ENCODE measurements around the gene CRB3.
"Not testable (repeated sequence)": the region's sequence is repeated elsewhere in the genome, so short reads cannot be mapped to it uniquely, and the experiment has no call there.

The CRB3 gene

GRCh38 chr19:6498294-6499036 lies 34.4 kb downstream of the CRB3 start:
- no peak for DNase-seq

DNA sequence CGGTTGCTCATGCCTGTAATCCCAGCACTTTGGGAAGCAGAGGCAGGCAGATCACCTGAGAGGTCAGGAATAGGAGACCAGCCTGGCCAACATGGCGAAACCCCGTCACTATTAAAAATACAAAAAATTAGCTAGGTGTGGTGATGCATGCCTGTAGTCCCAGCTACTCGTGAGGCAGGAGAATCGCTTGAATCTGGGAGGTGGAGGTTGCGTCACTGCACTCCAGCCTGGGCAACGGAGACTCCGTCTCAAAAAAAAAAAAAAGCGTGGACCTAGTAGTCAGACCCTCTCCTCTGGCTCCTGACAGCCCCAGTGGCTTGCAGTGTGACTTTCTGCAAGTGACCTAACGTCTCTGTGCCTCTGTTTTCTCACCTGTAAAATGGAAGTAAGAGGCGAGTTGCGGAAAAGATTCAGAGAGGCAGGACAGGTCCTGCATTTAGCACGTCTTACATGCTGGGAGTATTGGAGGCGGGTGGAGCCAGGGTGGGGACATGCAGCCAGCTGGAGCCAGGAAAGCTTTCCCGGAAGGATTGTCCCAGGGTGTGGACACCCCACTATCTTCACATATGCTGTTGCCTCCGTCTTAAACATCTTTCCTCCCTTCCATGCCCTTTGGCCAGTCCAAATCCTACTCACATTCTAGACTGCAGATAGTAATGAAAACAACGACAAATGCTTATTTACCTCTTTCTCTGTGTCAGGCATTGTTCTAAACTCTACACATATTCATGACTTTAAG lies 35.1 kb downstream of the CRB3 start:
- no peak for DNase-seq

DNA sequence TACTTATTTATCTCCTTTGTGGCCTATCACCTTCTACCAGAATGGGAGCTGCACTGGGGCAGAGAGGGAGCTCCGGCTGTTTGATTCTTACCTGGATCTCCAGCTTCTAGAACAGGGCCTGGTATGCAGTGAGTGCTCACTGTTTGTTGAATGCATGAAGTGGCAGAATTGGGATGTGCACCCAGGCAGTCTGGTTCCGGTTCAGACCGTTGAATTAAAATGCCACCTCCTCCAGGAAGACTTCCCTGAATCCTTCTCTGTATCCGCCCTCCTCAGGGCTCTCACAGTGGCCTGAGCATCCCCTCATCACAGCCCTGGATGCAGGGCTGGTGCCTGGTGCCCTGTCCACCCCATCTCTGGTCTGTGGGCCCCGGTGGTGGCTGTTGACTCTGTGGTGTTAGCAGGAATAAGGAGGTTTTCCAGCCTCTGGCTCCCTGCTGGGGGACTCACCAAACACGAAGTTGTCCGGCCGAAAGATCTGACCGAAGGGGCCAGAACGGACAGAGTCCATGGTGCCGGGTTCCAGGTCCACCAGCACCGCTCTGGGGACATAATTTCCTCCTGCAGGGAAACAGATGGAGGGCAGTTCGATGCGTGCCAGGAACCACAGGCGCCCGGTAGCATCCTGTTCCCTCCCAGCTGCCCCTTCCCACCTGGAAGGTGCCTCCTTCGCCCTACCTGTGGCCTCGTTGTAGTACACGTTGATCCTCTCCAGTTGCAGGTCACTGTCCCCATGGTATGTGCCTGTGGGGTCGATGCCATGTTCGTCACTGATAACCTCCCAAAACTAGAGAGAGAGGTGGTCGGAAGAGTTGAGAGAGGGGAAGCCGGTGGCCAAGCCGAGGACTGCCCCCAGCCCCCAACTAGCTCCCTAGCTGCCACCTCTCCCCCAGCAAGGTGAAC lies 37.0 kb downstream of the CRB3 start:
- DNase-seq: no peak

DNA sequence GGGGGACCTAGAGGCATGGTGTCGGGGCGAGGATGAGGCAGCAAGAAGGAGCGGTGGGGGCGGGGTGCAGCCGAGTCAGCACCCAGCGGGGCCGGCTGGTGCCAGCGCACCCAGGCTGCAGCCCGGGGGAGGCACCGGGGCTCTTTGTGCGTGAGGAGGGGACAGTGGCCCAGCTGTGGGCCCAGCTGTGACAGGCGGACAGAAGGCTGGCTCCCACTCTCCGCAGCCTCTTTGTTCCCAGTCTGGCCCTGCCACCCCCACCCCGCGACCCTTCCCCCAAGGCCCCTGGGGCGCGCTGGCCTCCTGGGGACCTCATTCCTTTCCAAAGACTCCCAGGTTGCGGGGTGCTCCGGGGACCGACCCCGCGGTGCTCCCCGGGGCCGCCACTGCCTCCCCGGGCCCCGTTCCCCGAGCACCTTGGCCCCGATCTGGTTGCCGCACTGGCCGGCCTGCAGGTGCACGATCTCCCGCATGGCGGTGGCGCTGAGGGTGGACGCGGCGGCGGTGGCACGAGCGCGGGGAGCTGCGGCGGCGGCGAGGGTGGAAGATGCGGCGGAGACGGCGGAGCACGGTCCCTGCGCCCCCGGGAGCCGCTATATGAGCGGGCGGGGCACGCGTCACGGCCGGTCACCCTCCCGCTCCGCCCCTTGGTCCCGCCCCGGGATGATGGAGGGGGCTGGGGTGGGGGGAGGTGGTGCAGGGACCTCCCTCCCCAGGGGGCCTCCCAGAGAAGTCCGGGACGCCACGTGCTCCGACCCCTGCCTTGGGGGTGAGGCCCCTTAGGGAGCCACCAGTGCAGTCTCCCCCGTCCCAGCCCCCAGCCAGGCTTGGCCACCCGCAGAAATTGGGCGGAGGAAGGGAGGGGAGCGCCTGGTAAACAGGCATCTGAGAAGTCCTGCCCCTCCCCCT lies 37.9 kb downstream of the CRB3 start, which contains the start of gene TUBB4A:
TSS of gene TUBB4A (minus strand) at position 570 of the 909 bp plus-strand sequence. CDS start at position 473, 97 bp downstream.
- no peak for DNase-seq

DNA sequence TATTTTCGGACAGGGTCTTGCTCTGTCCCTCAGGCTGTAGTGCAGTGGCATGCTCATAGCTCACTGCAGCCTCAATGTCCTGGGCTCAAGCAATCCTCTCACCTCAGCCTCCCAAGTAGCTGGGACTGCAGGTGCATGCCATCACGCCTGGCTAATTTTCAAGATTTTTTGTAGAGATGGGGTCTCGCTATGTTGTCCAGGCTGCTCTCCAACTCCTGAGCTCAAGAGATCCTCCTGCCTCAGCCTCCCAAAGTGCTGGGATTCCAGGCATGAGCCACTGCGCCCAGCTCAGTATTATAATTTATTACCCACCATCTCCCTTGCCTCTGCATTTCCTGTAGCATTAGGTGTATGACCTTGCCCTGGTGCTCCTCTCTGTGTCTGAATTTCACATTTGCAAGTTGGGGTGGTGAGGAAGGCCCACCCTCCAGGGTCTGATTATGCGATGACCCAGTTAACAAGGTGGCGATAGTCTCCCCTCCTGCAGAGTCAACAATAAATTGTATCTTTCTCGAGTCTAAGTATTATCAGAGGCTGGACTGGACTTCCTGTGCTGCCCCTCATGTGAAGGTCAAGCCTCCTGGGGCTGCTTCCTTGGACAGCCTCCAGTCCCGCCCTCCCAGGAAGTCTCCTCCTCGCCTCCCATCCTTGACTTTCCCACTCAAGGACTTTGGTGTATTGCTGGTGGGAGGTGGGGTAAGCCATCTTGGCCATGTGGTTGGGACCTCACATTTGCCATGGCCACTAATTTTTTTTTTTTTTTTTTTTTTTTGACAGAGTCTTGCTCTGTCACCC lies 39.5 kb downstream of the CRB3 start:
- no peak for DNase-seq

DNA sequence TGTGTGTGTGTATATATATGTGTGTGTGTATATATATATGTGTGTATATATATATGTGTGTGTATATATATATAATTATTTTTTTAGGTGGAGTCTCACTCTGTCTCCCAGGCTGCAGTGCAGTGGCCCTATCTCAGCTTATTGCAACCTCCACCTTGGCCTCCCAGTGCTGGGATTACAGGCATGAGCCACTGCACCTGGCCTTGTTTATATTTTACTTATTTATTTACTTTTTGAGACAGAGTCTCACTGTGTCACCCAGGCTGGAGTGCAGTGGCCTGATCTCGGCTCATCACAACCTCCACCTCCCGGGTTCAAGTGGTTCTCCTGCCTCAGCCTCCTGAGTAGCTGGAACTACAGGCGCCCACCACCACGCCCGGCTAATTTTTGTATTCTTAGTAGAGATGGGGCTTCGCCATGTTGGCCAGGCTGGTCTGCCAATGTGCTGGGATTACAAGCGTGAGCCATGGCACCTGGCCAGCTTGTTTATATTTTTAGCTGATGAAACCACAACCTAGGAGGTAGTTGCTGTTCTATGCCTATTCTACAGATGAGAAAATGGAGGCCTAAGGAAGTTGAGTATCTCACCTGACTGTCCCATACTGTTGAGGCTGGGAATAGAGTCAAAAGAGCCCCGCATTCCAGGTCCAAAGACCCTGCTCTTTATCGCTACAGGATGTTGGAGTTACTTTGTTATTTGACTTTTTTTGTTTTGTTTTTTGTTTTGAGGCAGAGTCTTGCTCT lies 44.1 kb downstream of the CRB3 start:
- not testable (repeated sequence) for DNase-seq

DNA sequence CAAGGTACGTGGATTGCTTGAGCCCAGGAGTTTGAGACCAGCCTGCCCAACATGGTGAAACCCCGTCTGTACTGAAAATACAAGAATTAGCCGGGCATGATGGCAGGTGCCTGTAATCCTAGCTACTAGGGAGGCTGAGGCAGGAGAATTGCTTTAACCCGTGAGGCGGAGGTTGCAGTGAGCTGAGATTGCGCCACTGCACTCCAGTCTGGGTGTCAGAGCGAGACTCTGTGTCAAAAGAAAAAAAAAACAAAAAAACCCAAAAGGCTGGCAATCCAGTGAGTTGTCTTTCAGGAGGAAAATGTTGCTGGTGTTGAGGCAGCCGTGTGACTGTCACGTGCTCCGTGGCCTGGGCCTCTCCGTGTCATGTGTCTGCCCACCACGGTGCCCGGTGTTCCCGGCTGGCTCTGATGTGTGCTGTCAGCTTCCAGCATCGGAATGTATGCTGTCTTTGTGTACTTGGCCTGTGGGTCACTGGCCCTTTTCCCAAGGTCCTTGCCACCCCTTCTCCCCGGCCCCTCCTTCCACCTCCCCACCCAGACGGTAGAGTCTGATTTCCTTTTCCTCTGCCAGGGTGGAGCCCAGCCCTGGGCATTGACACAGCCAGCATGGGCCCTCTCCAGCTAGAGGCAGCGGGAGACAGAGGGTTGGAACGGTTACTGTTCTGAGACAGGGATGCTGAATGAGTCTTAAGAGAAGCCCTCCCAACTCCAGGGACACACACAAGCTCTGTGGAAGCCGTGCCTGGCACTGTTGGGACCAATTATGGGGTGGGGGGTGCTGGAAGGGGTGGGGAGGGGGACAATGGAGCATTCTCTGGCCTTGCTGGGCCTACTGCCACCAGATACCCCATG lies 45.3 kb downstream of the CRB3 start:
- DNase-seq: no peak

GRCh38 chr19:6510618-6511017 lies 46.5 kb downstream of the CRB3 start:
- no peak for DNase-seq

- DNase-seq: no peak
These were observed 50.0 kb downstream of the CRB3 start for GRCh38 chr19:6514089-6514488.

DNA sequence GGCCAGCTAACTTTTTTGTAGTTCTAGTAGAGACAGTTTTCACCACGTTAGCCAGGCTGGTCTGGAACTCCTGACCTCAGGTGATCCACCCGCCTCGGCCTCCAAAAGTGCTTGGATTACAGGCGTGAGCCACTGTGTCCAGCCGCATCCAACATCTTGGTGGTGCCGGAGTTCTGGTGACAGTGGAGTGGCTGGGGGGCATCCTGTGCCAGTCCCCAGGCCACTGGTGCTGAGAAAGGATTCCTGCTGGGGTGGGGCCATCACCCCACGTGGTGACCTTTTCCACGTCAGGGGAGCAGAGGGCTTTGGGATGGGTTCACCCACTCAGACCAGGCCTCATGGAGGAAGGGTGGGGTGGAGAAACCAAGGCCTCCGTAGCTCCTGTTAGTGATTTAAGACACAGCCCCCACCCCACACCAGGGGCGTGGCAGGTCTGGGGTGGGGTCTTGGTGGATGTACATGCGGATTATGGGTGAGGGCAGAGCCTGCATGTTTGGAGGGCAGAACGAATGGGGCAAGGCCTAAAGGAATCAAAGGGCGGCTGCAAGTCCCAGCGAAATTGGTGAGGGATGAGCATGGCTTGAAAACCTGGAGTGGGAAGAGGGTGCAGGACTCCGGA lies 51.0 kb downstream of the CRB3 start:
- no peak for DNase-seq

- DNase-seq: no peak
These were observed 52.1 kb downstream of the CRB3 start for GRCh38 chr19:6516018-6516658.
